Muscle layer of duodenum (tissue), 2 donors: ENCODE measurements around the gene FBXW10.
"Not testable (repeated sequence)": the region's sequence is repeated elsewhere in the genome, so short reads cannot be mapped to it uniquely, and the experiment has no call there.

ENCODE experiments used
- H3K27ac ChIP-seq: one replicate; pipeline ENCODE4 v1.7.0; 2013; ENCODE audit warnings: mild to moderate bottlenecking, low read length
- H3K27me3 ChIP-seq: one replicate; pipeline ENCODE4 v1.7.0; 2013; ENCODE audit warnings: low read depth, mild to moderate bottlenecking, control low read depth, low read length
- H3K36me3 ChIP-seq, 2 donors: one replicate each; pipeline ENCODE4 v1.7.0; 2013; ENCODE audit warnings: low read length in 2 of 2, control low read depth in 1 of 2, mild to moderate bottlenecking in 1 of 2; ENCODE audit not compliant: insufficient read depth in 2 of 2, control insufficient read depth in 1 of 2
- H3K4me1 ChIP-seq, 2 donors: one replicate each; pipeline ENCODE4 v1.7.0; 2013; ENCODE audit warnings: low read length in 2 of 2, mild to moderate bottlenecking in 2 of 2, control low read depth in 1 of 2, moderate library complexity in 1 of 2; ENCODE audit not compliant: insufficient read depth in 2 of 2, control insufficient read depth in 1 of 2
- H3K4me3 ChIP-seq, 2 donors: one replicate each; pipeline ENCODE4 v1.7.0; 2013; ENCODE audit warnings: low read length in 2 of 2, low read depth in 1 of 2, mild to moderate bottlenecking in 1 of 2
- H3K9me3 ChIP-seq, 2 donors: one replicate each; pipeline ENCODE4 v1.7.0; 2013; ENCODE audit warnings: low read length in 2 of 2, control low read depth in 1 of 2, mild to moderate bottlenecking in 1 of 2; ENCODE audit not compliant: control insufficient read depth in 1 of 2
- donor health status: healthy.

FBXW10 gene

GRCh38 chr17:18757368-18758044 lies 13.7 kb downstream of the FBXW10 start:
- not testable (repeated sequence) for H3K36me3 ChIP-seq, H3K27me3 ChIP-seq, H3K27ac ChIP-seq, H3K4me3 ChIP-seq, H3K4me1 ChIP-seq, H3K9me3 ChIP-seq

DNA sequence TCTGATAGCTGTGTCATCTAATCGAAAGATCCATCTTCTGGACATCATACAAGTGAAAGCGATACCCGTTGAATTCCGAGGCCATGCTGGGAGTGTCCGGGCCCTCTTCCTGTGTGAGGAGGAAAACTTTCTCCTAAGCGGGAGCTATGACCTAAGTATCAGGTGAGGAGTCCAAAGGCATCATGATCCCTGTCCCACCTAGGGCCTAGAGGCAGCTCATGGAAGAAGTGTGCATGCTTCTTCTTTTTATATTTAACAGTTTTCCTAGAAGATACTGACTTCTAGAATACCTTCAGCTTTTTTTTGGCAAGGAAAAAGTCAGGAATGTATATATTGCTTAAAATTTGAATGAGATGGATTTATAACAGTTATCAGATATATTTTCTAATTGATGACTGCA lies 14.5 kb downstream of the FBXW10 start:
- not testable (repeated sequence) for H3K27ac ChIP-seq, H3K36me3 ChIP-seq, H3K4me3 ChIP-seq, H3K9me3 ChIP-seq, H3K4me1 ChIP-seq, H3K27me3 ChIP-seq

DNA sequence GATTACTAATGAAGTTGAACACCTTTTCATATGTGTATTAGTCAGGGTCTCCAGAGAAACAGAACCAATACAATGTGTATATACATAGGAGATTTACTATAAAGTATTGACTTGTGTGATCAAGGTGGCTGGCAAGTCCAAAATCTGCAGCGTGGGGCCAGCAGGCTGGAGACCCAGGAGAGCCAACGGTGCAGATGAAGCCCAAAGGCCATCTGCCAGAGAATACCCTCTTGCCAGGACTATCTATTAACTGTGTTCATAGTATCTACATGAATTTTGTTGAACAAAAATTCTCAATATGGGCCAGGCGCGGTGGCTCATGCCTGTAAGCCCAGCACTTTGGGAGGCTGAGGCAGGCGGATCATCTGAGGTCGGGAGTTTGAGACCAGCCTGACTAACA lies 16.4 kb downstream of the FBXW10 start:
- not testable (repeated sequence) for H3K9me3 ChIP-seq, H3K27me3 ChIP-seq, H3K4me1 ChIP-seq, H3K4me3 ChIP-seq, H3K27ac ChIP-seq, H3K36me3 ChIP-seq

DNA sequence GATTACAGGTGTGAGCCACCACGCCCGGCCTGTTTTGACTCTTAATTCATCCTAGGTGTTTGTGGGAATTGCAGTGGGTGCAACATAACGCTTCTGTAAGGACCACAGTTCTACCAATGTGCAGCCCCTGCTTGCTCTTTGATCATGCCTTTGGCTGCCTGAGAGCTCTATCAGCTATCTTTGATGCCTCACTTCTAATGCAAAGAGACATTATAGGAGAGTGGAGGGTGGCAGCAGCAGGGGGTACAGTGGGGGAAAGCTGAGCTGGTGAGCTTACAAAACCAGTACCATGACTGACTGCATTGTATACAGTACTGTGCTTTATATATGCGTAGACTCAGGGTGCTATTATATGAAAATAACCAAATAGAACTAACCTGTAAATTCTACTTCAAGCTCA lies 26.7 kb downstream of the FBXW10 start:
- H3K9me3 ChIP-seq, H3K27me3 ChIP-seq, H3K4me1 ChIP-seq, H3K36me3 ChIP-seq, H3K27ac ChIP-seq, H3K4me3 ChIP-seq: not testable (repeated sequence)

DNA sequence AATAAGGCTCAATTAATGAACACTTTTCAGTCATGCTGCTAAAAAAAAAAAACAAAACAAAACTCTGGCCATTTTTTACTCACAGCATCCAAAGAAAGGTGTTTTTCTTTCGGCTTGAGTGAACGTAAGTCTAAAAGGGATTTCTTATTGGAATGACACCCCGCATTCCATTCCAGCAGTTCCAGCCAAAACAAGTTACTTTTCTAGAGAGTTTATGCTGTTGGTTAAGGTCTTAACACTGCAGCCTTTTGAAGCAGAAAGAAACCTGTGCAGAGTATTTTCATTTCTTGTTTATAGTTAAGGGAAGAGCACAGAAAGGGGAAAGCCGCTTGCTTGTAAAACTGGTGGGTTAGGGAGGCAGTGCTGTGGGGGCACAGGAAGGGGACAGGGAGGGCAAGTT lies 27.2 kb downstream of the FBXW10 start:
- H3K36me3 ChIP-seq, H3K9me3 ChIP-seq, H3K4me1 ChIP-seq, H3K4me3 ChIP-seq, H3K27me3 ChIP-seq, H3K27ac ChIP-seq: not testable (repeated sequence)

DNA sequence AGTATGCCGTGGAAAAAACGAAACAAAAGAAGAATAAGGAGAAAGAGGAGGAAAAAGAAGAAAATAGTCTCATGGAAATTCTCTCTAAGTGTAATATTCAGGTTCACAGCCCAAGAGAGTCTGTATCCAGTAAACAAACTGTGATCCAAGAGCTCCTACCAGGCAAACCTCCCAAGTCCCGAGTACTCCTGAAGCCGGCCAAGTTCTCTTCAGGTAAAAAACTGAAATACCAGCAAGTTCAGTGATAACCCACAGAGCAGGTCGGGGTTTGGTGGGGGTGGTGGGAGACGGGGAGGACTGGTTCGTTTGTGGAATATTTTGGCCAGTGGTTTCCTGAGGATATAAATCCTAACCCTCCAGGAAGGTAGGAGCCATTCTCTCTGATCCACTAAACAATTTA lies 28.6 kb downstream of the FBXW10 start:
- Histone ChIP-seq H3K36me3 (no peaks in the 10 kb centered on the region), H3K4me3 (no peak overlapping the region), H3K9me3 (no peaks in the 10 kb centered on the region), H3K27ac (no peak overlapping the region), H3K4me1 (no peaks in the 10 kb centered on the region), H3K27me3 (no peaks in the 10 kb centered on the region)

- H3K27ac ChIP-seq, H3K4me1 ChIP-seq, H3K27me3 ChIP-seq, H3K36me3 ChIP-seq, H3K9me3 ChIP-seq: not testable (repeated sequence)
- H3K4me3 ChIP-seq = peak within 1 kb of the TSS; percentile 7 to 61
Observed at GRCh38 chr17:18780991-18781718, 37.3 kb downstream of the FBXW10 start, which contains the start of gene TVP23B. Gene TVP23B (plus strand): TSS chr17:18781183. CDS start chr17:18781294, 111 bp downstream.

DNA sequence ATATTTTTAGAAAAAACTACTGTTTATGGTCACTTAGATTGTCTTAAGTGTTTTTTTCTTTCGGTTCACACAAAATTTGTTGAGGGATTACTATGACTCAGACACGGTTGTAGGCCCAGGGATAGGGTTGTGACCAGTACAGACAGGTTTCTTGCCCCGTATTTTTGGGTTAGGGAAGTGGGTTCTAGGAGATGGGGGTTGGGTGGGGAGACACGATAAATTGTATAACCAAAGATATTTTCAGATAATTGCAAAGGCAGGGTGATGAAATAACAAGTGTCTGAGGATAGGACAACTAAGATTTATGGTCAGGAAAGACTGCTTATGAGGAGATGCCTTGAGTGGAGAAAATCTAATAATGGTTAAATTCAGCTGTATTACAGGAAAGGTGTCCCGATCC lies 38.0 kb downstream of the FBXW10 start:
- H3K27me3 ChIP-seq, H3K9me3 ChIP-seq, H3K4me1 ChIP-seq, H3K4me3 ChIP-seq, H3K27ac ChIP-seq, H3K36me3 ChIP-seq: not testable (repeated sequence)

DNA sequence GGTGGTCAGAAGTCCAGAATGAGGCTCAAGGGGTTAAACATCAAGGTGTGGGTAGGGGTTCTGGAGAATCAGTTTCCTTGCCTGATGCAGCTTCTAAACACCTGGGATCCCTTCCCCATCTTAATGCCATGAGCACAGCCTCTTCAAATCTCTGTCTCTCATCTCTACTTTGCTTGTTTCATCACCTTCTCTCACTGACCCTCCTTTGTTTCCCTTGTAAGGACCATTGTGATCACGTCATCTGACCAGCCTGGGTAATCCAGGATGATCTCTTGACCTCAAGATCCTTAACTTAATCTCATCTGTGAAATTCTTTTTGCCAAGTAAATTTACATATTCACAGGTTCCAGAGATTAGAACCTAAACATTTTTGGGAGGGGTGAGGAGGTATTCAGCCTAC lies 42.1 kb downstream of the FBXW10 start:
- H3K9me3 ChIP-seq, H3K36me3 ChIP-seq, H3K4me3 ChIP-seq, H3K27ac ChIP-seq, H3K4me1 ChIP-seq, H3K27me3 ChIP-seq: not testable (repeated sequence)

DNA sequence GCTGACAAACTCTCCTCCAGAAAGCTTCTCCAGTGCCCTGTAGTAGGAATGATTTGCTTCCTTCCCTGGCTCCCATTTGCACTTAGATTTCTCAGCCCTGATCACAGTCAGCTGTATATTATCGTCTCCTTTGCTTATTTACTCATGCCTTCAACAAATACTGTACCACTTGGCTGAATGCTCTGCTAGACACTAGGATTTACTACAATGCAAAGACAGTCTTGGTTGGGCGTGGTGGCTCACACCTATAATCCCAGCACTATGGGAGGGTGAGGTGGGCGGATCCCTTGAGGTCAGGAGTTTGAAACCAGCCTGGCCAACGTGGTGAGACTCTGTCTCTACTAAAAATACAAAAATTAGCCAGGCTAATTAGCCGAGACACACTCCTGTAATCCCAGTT lies 43.0 kb downstream of the FBXW10 start:
- not testable (repeated sequence) for H3K9me3 ChIP-seq, H3K4me1 ChIP-seq, H3K27ac ChIP-seq, H3K4me3 ChIP-seq, H3K36me3 ChIP-seq, H3K27me3 ChIP-seq

GRCh38 chr17:18791402-18791801 lies 47.5 kb downstream of the FBXW10 start:
- not testable (repeated sequence) for H3K27me3 ChIP-seq, H3K9me3 ChIP-seq, H3K36me3 ChIP-seq, H3K4me3 ChIP-seq, H3K4me1 ChIP-seq, H3K27ac ChIP-seq

GRCh38 chr17:18794841-18795240 lies 51.0 kb downstream of the FBXW10 start:
- H3K4me1 ChIP-seq, H3K4me3 ChIP-seq, H3K27ac ChIP-seq, H3K27me3 ChIP-seq, H3K36me3 ChIP-seq, H3K9me3 ChIP-seq: not testable (repeated sequence)
